Fibroblast of skin of right quadriceps (primary cell): ENCODE data around the gene MYO18A.
A peak's percentile ranks its signal among the peaks of the same experiment; 100 is the strongest.

Experiments
- DNase-seq: peaks from one replicate; pipeline ENCODE4 v3.0.0-alpha.2; 2013

Gene MYO18A

DNA sequence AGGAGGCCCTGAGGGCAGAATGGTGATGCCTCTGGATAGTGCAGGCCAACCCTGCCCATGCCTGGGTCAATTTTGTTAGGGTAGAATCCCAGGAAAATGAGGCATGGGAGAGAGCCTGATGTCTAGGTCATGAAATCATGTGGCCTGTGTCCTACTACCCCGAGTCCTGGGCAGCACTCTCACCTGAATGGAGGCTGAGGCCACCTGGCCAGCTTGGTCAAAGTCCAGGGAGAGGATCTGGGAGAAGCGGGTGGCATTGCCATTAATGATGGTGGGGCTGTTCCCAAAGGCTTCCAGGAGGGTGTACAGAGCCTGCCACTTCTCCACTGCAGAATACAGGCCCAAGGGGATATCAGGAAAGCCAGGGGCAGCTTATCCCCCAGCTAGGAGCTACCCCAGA is 59.8 kb downstream of the MYO18A start:
- no peak for DNase-seq

DNA sequence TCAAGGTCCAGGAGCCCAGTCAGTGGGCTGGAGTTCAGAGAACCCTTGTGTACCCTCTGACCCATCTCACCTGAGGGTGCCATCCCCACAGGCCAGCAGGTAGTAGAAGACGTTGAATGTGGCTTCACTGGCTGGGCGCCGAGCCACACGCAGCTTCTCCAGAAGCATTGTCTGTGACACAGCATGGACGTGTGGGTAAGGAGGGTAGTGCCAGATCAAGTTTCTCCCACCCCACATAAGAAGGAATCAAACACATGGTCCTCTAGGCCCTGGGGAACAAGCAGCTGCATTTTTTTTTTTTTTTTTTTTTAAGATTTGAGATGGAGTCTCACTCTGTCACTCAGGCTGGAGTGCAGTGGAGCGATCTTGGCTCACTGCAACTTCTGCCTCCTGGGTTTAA is 60.9 kb downstream of the MYO18A start:
- DNase-seq = no peak

DNA sequence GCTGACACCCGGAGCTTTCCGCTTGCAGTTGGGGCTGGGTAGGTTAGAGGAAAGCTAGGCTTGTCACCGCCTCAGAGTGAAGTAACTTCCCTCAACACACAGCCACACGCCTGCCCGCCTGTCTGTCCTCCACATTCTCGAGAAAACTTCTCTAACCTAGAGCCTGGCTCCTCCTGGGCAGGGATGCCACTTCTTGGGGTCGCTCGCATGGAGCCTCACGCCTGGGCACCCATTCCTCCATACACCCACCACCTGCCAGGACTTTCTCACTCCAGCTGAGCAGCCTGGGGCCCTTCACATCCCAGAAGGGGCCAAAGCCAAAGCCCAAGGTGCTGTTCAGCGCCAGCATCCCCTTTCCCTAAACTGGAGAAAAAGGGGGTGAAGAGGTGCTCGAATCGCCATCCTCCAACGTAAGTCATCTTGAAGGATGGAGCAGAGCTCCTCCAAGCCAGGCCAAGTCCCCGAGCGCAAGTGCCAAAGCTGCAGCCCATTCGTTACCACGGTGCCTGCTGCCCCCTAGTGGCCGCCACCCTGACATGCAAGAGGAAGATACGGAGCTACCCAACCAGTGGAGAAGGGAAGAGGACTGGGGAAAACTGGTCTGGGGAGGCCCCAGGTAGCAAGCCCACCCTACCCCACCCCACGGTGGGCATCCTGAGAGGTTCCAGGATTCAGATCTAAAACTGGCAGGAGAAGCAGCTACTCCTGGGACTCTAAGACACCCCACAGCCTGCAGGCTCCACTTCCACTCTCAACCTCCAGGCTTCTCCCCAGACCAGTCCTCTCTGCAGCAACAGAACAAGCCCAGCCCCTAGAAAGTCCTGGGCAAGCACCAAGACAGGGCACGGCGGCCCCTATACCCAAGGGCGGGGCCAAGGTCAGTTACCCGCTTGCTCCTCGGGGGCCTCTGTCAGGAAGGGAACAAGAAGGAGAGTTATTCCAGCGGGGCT is 63.1 kb downstream of the MYO18A start:
- peak; percentile 44 for DNase-seq

DNA sequence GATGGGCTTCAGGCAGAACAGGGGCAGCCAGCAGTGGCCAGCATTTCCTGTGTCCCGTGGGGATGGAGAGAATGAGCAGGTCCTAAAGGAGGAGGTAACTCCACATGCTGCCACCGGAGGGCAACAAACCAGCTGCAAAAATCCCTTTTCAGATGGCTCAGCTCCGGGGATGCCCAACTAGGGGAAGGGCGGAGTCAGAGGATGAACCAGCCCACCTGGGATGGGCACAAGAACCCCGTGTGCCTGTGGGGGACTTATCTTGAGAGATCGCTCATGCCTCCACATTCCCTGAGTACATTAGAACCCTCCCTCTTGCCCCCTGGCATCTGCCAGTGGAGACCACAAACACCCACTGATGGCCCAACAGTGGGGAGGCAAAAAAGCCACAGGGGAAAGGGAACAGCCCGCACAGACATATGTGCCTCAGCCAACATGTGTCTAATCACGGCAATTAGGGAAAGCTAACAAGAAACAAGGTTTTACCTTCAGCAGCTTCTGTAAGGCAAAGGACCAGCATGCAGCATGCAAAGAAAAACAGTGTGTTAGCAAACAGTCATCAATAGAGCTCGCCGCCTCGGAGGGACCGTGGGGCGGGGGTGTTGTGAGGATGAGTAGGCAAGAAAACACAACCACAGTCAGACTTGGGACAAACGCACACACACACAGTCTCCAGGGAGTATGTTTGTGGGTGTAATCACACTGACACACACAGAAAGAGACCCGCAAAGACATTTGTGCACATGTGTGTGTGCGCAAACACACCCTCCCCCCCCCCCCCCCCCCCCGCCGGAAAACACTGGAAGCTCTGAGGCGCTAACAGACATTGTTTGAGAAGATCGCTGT is 64.0 kb downstream of the MYO18A start:
- DNase-seq = peak; percentile 42

DNA sequence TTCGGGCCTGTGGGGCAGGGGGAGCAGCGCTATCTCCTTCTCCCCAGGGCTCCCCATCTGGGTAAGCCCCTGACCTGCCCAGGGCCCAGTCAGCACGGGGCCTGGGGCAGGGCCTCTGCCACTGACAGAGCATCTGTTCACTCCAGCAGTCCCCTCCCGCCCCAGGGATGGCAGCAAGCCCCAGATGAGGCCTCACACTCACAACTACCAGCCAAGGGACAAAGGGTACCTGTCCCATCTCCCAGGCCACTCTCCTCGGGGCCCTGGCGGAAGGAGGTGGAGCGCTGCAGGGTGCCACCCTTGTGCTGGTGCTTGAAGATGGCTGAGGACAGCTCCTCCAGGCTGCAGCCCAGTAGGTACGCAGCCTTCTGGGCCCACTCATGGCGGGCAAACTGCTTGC is 64.8 kb downstream of the MYO18A start:
- no peak for DNase-seq

DNA sequence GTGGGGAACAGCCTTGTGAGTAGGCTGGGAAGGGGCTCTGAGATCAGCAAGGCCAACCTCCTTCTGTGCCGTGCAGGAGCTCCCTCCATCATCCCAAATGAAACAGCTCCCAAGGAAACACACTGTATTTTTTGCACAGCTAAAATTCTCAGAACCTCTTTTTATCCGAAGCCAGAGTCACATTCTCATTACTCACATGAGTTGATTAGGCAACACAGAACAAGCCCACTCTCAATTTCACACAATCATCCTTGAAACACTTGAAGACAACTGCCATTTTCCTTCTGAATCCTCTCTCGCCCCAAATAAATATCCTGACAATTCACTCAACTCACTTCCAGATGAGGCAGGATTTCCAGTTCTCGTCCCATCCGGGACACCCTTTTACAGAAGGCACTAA is 66.1 kb downstream of the MYO18A start:
- no peak for DNase-seq

DNA sequence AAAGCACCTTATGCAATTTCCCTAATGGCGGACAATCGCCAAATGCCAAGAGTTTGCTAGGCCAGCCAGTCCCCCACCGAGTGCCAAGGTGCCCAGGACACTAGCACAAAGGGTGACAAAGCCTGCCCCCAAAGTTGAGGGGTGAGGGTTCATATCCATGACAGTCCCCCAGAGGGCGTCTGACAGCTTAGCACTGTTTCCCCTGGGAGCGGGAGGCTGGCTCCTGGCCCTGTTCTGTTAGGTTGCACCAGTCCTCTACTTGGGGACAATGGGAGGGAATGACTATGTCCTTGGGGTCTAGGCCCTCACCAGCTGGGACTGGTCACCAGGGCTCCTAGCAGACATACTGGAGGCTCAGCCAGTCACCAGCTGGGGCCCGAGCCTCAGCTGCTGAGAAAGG is 66.9 kb downstream of the MYO18A start:
- DNase-seq = no peak

DNA sequence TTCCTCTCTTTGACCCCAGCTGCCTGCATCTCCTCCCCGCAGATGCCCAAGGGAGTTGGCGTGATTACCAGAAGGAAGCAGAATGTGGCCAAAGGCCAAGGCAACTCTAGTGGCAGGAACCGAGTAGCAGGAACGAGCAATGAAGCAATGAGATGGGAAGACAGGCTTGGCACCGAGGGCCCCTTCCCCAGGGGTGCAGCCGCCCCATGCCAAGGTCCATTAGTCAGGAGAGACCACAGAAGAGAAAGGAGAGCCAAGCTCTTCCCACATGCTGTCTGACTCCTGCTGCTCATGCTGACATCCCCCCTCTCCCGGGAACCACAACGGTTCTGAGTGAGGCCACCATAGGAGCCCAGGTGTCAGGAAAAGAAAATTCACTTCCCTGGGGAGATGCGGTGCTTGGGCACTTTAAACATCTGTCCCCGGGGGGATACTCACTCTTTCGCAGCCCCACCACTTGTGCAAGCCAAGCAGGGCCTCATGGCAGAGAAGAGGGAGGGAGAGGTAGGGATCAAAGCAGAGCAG is 67.4 kb downstream of the MYO18A start:
- no peak for DNase-seq

DNA sequence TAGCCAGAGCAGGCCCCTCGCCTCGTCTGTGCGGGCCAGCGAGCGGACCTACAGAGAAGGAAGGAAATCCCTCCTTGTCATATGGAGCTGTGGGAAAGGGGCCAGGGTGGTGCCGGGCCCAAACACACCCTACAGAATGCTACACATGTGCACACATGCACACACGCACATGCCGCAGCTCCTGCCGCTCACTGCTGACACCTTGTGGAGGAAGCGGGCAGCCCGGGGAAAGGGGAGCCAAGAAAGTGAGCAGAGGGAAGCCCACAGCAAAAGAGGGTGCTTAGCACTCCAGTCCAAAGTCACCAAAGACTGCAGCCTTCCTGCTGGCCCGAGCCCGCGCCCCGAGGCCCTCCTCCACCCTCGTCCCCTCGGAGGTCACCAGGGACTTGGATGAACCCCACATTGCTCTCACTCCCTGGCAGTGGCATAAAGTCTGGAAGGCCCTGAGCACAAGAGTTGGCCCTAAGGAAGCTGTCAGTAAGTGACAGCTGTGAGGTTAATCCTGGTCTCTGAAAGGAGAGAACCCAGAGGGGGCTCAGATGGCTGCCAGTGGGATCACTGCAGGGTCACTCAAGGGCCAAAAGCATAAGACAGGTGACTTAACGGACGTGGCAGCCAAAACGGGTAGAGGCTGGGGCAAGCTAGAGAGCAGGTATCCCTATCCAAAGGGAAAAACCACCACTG is 68.2 kb downstream of the MYO18A start:
- DNase-seq = peak; percentile 61

DNA sequence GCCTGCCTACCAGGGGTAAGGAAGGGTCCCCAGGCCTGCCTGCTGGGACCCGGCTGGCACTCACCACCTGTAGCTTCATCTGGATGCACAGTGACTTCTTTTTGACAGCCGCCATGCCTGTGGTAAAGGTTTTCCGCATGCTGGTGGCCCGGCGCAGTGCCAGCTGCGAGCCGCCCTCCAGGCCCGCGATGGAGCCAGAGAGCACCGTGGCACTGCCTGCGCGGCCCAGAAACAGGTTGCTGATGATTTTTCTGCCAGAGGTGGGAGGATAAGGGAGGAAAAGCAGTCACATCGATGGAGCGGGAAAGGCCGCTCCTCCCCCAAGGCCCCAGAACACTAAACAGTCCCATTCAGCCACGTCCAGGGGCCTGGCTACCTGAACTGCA is 69.8 kb downstream of the MYO18A start:
- no peak for DNase-seq

DNA sequence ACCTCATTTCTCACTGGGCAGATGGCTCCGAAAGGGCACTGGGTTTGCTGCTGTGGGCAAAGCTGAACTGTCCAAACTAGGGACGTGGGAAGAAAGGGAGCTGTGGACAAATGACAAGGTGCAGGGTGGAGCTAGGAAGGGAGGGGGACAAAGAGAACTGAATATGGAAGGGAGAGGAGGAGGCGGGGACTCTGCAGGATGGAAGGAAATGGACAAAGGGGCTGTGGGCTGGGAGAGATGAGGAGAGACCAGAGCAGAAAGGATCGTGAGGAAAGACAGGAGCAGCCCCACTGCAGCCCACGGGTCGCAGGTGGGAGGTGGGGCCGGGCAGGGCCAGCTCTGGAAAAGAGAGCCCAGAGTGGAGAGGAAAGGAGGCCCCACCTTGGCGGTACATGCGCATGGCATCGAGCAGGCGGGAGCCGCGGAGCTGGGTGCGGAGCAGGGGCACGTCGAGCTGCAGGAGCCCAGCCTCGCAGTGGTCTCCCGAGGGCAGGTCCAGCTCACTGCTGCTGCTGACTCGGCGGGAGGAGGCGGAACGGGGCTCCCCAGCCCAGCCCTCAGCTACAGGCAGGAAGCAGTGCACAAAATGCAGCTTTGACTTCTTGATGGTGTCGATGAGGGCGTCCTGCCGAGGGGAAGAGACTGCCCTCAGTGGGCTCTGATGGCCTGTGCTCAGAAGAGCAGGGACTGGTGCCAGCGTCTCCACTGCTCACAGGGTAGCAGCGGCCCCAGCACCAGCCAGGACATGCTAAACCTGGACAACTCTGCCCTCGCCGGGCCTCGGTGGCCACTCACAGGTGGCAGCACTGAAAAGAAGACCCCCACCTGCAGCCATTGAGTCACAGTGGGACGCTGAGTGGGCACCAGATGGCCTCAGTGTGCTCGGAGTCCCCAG is 70.5 kb downstream of the MYO18A start:
- DNase-seq = no peak

DNA sequence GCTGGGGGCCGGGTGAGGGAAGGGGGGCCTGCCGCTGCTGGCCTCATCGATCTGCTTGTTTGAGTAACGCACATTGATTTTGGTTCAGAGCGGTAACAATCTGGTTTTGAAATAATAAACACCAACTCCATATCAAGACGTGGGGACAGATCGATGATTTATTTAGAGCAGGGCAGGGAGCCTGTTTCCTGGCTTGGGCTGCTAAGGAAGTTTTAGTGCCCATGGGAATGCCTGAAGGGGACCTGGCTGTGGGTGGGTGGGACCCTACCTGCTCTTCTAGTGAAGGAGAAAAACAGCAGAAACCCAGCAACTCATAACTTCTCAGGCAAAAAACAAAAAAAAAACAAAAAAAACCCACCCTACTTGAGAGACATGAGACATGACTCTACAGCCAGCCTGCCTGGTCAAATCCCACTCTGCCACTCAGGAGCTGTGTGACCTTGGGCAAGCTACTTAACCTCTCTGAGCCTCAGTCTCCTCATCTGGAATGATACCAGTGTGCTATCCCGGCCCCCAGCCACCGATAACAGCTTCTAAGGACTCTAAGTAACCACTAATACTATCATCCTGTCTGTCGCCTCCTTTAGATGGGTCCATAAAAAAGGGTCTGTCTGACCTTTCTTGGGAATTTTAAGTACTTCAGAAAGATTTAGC is 71.2 kb downstream of the MYO18A start:
- no peak for DNase-seq

DNA sequence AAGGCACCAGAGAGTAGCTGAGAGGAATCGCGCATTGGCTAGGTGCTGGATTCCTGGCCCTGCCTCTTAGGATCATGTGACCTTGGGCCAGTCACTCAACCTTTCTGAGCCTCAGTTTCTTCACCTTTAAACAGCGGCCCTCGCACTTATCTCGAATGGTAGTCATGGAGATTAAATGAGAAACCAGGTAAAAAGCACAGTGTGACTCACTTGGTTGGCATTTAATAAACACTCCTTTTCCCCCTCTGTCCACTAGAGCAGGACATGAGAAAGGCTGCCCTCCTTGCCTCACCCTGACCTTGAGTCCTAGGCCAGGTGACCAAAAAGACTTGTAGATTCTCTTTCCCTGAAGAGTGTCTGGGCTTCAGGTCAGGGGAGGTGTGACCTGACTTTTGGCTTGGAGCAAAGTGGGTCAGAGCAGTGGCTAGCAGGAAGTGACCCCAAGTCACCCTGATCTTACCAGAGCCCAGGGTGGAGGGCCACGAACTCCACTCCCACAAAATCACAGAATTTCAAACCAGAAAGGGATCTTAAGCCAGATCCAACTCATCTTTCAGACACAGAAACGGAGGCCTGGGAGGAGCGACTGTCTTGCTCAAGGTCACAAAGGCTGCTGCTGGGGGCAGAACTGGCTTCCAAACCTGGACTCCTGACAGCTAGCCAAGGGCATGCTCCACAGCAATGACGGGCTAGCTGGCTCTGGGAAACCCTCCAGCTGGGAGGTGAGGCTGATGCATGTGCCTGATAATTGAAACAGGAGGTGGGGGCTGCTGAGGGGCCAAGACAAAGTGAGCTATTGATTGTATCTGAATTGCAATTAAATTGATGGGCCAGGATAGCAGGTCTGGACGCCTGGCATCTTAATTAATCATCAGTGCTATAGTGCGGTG is 72.0 kb downstream of the MYO18A start:
- DNase-seq = no peak

DNA sequence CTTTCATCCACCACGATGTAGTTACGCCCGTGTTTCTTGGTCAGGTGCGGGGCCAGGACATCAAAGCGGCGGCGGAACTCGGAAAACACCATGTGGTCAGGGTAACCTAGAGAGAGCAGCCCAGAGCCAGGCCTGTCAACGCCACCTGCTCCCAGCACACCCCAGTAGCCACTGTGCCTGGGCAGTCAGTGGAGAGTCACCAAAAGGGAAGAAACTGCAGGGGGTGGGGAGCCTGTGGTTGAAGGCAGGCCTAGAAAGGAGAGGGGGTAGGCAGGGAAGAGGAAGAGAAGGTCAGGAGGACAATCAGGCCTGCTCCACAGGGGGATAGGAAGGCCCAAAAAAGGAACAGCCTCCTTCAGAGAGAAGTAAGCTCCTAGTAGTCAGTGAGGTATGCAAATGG is 73.1 kb downstream of the MYO18A start:
- DNase-seq = no peak

DNA sequence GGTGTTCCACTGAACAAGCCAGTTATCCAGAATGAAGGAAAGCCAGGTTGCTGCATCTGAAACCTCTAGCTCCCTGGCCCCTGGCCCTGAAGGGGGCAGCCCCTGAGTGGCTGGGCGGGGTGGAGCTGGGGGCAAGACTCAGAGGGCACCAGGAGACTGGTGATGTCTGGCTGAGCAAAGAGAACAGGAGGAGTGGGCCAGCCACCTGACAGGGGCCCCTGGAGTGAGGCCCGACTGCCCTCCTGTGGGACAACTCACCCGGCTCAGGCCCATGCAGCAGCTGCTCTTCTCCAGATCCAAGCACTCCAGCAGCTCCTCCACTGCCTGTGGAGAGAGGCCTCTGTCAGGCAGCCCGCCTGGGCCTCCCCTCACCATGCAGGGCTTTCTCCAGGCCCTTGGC is 76.9 kb downstream of the MYO18A start:
- no peak for DNase-seq

DNA sequence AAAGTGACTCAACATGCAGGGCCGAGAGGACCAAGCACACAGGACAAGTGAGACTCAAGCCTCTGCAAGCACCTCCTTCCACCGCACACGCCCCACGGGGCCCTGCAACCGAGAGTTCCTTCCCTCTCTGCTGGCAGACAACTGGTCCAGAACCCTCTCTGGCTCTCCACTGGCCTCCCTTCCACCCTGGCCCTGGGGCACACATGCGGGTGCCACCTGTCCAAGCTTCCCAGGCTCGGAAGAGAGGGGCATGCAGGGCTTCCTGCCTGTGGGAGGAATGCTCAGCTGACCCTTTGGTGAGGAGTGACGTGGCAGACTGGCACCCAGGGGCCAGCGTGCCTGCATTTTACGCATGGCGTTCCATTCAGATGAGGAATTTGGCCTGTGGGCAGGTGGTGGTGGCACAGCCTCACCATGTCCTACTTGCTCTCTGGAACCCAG is 77.4 kb downstream of the MYO18A start:
- no peak for DNase-seq

DNA sequence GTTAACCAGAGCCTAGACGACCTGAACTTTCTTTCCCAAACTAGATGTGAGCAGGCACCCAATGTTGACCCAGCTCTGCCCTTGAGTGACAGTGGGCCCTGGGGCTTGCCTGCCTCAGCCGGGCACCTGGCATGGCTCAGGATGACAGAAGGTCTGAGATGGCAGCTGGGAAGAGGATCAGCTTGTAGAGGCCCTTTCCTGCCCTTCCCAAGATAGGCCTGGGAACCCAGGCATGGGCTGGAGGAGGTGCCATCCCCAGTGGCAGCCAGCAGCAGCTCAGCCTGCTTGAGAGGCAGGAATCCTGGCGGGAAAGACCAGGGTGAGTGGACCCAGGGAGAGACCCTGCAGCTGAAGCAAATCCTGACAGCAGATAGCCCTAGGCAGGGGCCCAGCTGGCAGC is 78.2 kb downstream of the MYO18A start:
- DNase-seq = no peak

DNA sequence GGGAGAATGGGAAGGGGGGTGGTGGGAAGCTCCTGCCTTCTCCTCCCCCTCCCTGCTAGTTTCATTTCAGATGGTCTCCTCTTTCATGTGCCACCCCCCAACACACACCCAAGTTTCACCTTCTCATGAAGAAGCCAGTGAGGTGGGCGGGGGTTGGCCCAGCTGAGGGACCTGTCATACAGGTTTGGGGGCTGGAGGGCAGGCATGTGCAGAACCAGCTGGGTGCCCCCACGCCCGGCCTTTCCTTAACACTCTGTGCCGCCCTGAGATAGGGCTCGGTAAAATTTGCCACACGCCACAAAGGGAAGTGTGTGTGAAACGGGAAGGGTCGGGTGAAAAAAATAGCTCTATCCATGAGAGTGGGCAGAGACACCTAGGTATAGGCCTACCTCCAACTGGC is 79.9 kb downstream of the MYO18A start:
- no peak for DNase-seq

DNA sequence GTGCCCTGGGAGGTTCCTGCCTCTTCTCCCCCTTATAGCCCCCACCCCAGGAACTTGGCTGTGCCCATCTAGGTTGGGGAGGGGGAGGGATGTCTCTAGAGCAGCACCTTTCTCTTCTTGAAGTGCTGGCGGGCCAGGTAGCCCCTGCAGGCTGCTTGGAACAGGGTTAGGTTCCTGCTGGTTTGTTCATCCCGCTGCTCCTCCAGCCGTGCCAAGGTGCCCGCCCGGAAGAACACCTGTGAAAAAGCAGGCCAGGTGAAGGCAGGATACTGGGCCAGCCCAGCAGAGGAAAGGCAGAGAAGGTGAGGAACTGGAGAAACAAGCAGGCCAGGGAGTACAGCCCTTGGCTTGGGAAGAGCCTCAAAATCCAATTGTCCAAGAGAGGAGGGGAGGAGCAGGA is 80.7 kb downstream of the MYO18A start:
- DNase-seq = no peak

DNA sequence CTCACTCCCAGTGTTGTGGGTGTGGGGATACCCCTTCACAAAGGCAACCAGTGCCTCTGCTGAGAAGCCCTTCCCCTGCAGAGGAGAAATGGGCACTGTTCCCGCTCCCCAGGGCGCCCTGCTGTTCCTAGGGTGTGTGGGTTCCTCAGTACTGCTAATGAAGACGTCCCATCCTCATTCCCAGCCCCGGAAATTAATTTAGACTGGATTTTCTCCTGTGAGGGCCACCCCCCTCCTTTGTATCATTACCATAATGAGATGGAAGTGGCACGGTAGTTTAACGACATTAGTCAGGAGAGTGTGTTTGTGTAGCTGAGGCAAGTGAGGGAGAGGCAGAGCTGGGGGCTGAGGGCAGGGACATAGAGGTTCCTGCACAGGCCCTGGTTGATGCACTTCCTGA is 84.1 kb downstream of the MYO18A start:
- no peak for DNase-seq
